H1 (cell line): Measurements from ENCODE around the gene ARL5C. TPM values are rescaled to one million over a fixed set of nuclear protein-coding genes. Genes with fewer than 3 reads are reported as not detected.

Source experiments
- ATF2 ChIP-seq: IDR thresholded peaks from 2 replicates; pipeline ENCODE4 v1.6.1; 2012; ENCODE audit warnings: low read length, inconsistent platforms
- MAX ChIP-seq: IDR thresholded peaks from 2 replicates; pipeline ENCODE4 v1.6.1; 2012; ENCODE audit warnings: inconsistent platforms
- NANOG ChIP-seq: IDR thresholded peaks from 2 replicates; pipeline ENCODE4 v1.6.1; 2011; ENCODE audit warnings: low read length, low read depth, mild to moderate bottlenecking, inconsistent platforms; ENCODE audit not compliant: insufficient read depth, poor library complexity, severe bottlenecking
- RBBP5 ChIP-seq: IDR thresholded peaks from 2 replicates; pipeline ENCODE4 v1.7.1; 2012; ENCODE audit warnings: low read depth, mild to moderate bottlenecking, inconsistent platforms, low read length, moderate library complexity, borderline replicate concordance
- SP2 ChIP-seq: IDR thresholded peaks from 2 replicates; pipeline ENCODE4 v1.6.1; 2012; ENCODE audit warnings: mild to moderate bottlenecking, low read length, inconsistent platforms
- TAF7 ChIP-seq: optimal IDR thresholded peaks from 2 replicates; pipeline ENCODE3; 2011; ENCODE audit warnings: low read depth, mild to moderate bottlenecking, inconsistent platforms, low read length, moderate library complexity, borderline replicate concordance
- polyA plus RNA-seq, 7 experiments: library from polyadenylated mRNA; depleted of rRNA in 3 of 7; stranded (reverse) in 5 of 7; unstranded in 2 of 7; fragments of >200 nt in 5 of 7; fragments of 200-250 nt in 2 of 7; gene quantifications; 1 replicate in 5 of 7; 2 replicates in 1 of 7; 4 replicates in 1 of 7; pipeline versions ENCODE4 v1.2.1 to v1.2.3, GENCODE V29; 2011 to 2013; ENCODE audit warnings: missing spikeins in 2 of 7, mixed read lengths in 2 of 7
- total RNA-seq: library from RNA; stranded (reverse); fragmentation: NEBNext Ultra II Directional; extraction: Animal tissue kit (Norgen Biotek cat#: 25700); gene quantifications from 2 replicates; pipeline ENCODE4 v1.2.1, GENCODE V29; 2021

ARL5C gene
- total and polyA plus RNA-seq, 2 of the 8 experiments (the other 6 are each of a cell fraction or from before 2014, with no cell fraction given) = not detected

GRCh38 chr17:39173526-39174274 lies 7.7 kb upstream of the ARL5C start (continued):
- TF ChIP-seq NANOG = no peak
- no peak for TF ChIP-seq TAF7
- no peak for TF ChIP-seq MAX
- TF ChIP-seq SP2 = no peak
- no peak for TF ChIP-seq RBBP5
- no peak for TF ChIP-seq ATF2
